T-cell (primary cell): ENCODE measurements around the gene NCBP1. TPM values are rescaled to one million over a fixed set of nuclear protein-coding genes. Genes with fewer than 3 reads are reported as not detected.

Source experiments
- ATAC-seq, 4 experiments: fragments of 200-7000 bp in 3 of 4; fragments of 150-1000 bp in 1 of 4; cut with Tn5 transposase; replicated peaks in 1 of 4; 1 replicate in 3 of 4; 2 replicates in 1 of 4; pipeline ENCODE4 v1.10.0; 2021; ENCODE audit warnings: moderate library complexity in 3 of 4, mild to moderate bottlenecking in 2 of 4, moderate number of reproducible peaks in 1 of 4
- CTCF ChIA-PET, 2 donors: fragments of 300-600 bp; sonication (Branson Sonifier 250); formaldehyde crosslinking; loops; one replicate each; lab custom pipeline; 2022; ENCODE audit warnings: antibody characterized with exemption in 2 of 2; lab: Charles Lee
- POLR2A ChIA-PET, 2 donors: fragments of 300-600 bp; sonication (Branson Sonifier 250); formaldehyde crosslinking; loops; one replicate each; lab custom pipeline; 2022; ENCODE audit warnings: antibody characterized with exemption in 2 of 2; lab: Charles Lee
- DNase-seq, 35 experiments: peaks; one replicate each; pipeline versions ENCODE4 v3.0.0 to v3.0.0-alpha.2; 2013 to 2023
- H3K27ac ChIP-seq: one replicate; pipeline ENCODE4 v1.5.1; 2013; ENCODE audit warnings: low read length
- H3K27me3 ChIP-seq, 2 experiments: replicated peaks in 1 of 2; 1 replicate in 1 of 2; 2 replicates in 1 of 2; pipeline versions ENCODE4 v1.6.1 to v1.7.0; 2013; ENCODE audit warnings: low read length in 1 of 2, mixed read lengths in 1 of 2; ENCODE audit not compliant: control insufficient read depth in 2 of 2, insufficient read depth in 2 of 2; ENCODE audit errors: extremely low read depth in 1 of 2
- H3K36me3 ChIP-seq, 2 donors: 1 replicate in 1 of 2; 2 replicates in 1 of 2; pipeline versions ENCODE4 v1.6.1 to v1.7.0; 2013; ENCODE audit warnings: low read length in 1 of 2; ENCODE audit not compliant: control insufficient read depth in 2 of 2, insufficient read depth in 1 of 2; ENCODE audit errors: extremely low read depth in 1 of 2
- H3K4me1 ChIP-seq, 2 experiments: 1 replicate in 1 of 2; 2 replicates in 1 of 2; pipeline versions ENCODE4 v1.6.1 to v1.7.0; 2013; ENCODE audit warnings: low read length in 2 of 2, mixed read lengths in 1 of 2; ENCODE audit not compliant: insufficient read depth in 2 of 2, control insufficient read depth in 1 of 2; ENCODE audit errors: extremely low read depth in 1 of 2
- H3K4me3 ChIP-seq, 2 donors: 1 replicate in 1 of 2; 2 replicates in 1 of 2; pipeline versions ENCODE4 v1.5.1 to v1.7.0; 2013; ENCODE audit warnings: mild to moderate bottlenecking in 2 of 2, low read length in 1 of 2, moderate library complexity in 1 of 2; ENCODE audit not compliant: control insufficient read depth in 1 of 2; ENCODE audit errors: extremely low read depth in 1 of 2
- H3K9me3 ChIP-seq: 2 replicates; pipeline ENCODE4 v1.7.0; 2013
- H3K27ac Mint-ChIP-seq, 2 donors: one replicate each; pipeline ENCODE4 v1.8.0; 2020 to 2021; ENCODE audit warnings: mild to moderate bottlenecking in 2 of 2, mixed read lengths in 2 of 2
- H3K27me3 Mint-ChIP-seq, 2 donors: one replicate each; pipeline ENCODE4 v1.8.0; 2021 to 2022; ENCODE audit warnings: mixed read lengths in 2 of 2
- H3K36me3 Mint-ChIP-seq: one replicate; pipeline ENCODE4 v1.8.0; 2021; ENCODE audit warnings: mixed read lengths
- H3K4me1 Mint-ChIP-seq, 3 donors: one replicate each; pipeline ENCODE4 v1.8.0; 2020 to 2022; ENCODE audit warnings: mixed read lengths in 3 of 3, mild to moderate bottlenecking in 1 of 3
- H3K4me3 Mint-ChIP-seq, 3 donors: one replicate each; pipeline ENCODE4 v1.8.0; 2020 to 2022; ENCODE audit warnings: mild to moderate bottlenecking in 3 of 3, mixed read lengths in 3 of 3, moderate library complexity in 3 of 3
- H3K9me3 Mint-ChIP-seq, 3 donors: one replicate each; pipeline ENCODE4 v1.8.0; 2020 to 2022; ENCODE audit warnings: mixed read lengths in 3 of 3
- WGBS: methylation state at CpG from one replicate; pipeline ENCODE4 v1.1.5; 2013; ENCODE audit warnings: missing lambda C conversion rate; ENCODE audit not compliant: insufficient coverage; 5-methylcytosine and 5-hydroxymethylcytosine counted together
- total RNA-seq, 35 experiments: library from RNA in 6 of 35; stranded (reverse) in 6 of 35; fragments of 120-200 nt in 1 of 35; gene quantifications; one replicate each; pipeline versions ENCODE4 v1.2.1 to v1.2.4 and lab custom pipeline; 2013 to 2026

The NCBP1 gene
- total RNA-seq, 5 donors from 2014 or later (not counting 1 experiment from before 2014, with no cell fraction given) = 31.9 to 38.7 (median 33.8) TPM

GRCh38 chr9:97694769-97695168, 61.1 kb downstream of the NCBP1 start:
- H3K4me1 Mint-ChIP-seq = peaks cover 56 to 64% (median 56%) of the 10 kb centered on the region in 3 donors

GRCh38 chr9:97695390-97695789, 61.8 kb downstream of the NCBP1 start:
- Mint-ChIP-seq H3K4me1 (peaks cover 55 to 64% (median 58%) of the 10 kb centered on the region in 3 donors), H3K27me3 (no peaks in the 10 kb centered on the region), H3K4me3 (peak overlapping the region; percentile 87 to 91 (median 90)), H3K27ac (peak overlapping the region; percentile 21 to 98), H3K9me3 (no peaks in the 10 kb centered on the region), H3K36me3 (peaks cover 12% of the 10 kb centered on the region)
- ChIA-PET POLR2A (interaction anchor here in 1 of 2 donors (1.7 to 2.9 kb wide), 2 partner anchors 62 to 227 kb away, joined by 9 to 19 read pairs; partner anchors contain the start of genes NCBP1, TRMO and TSTD2), CTCF (interaction anchor here (0.5 to 1.7 kb wide), 2 partner anchors 10 to 1253 kb away, joined by 4 to 8 read pairs; no protein-coding TSS in a partner anchor)
- Histone ChIP-seq H3K36me3 (peaks cover 3 to 11% of the 10 kb centered on the region in 2 donors), H3K9me3 (no peaks in the 10 kb centered on the region), H3K4me3 (peak overlapping the region in 1 of 2 donors; percentile 72), H3K27me3 (no peaks in the 10 kb centered on the region), H3K27ac (no peak overlapping the region), H3K4me1 (peaks cover 14 to 31% of the 10 kb centered on the region in 2 experiments)
- 100% methylated on average over 1 of the region's 3 CpGs for WGBS
- ATAC-seq (no peak), DNase-seq (no peak)

More at GRCh38 chr9:97694769-97695168, 61.1 kb downstream of the NCBP1 start:
- Mint-ChIP-seq H3K4me3 (peak overlapping the region; percentile 29 to 91 (median 46)), H3K36me3 (peaks cover 16% of the 10 kb centered on the region), H3K9me3 (no peaks in the 10 kb centered on the region), H3K27ac (peak overlapping the region; percentile 46 to 77), H3K27me3 (no peaks in the 10 kb centered on the region)
- DNase-seq (no peak), ATAC-seq (no peak)
- Histone ChIP-seq H3K27me3 (no peaks in the 10 kb centered on the region), H3K4me1 (peaks cover 14 to 31% of the 10 kb centered on the region in 2 experiments), H3K27ac (no peak overlapping the region), H3K36me3 (peaks cover 3 to 11% of the 10 kb centered on the region in 2 donors), H3K4me3 (no peak overlapping the region), H3K9me3 (no peaks in the 10 kb centered on the region)
- CTCF ChIA-PET = no interaction called here
- 100% methylated on average over 1 of the region's 7 CpGs for WGBS
- POLR2A ChIA-PET = no interaction called here

- 4% methylated on average over 4 of the region's 9 CpGs for WGBS
- Mint-ChIP-seq H3K4me3 (peak overlapping the region; percentile 87 to 91 (median 90)), H3K36me3 (peaks cover 7% of the 10 kb centered on the region), H3K4me1 (peaks cover 55 to 64% (median 58%) of the 10 kb centered on the region in 3 donors), H3K9me3 (no peaks in the 10 kb centered on the region), H3K27me3 (peaks cover 0 to 2% of the 10 kb centered on the region in 2 donors), H3K27ac (peak overlapping the region; percentile 73 to 98)
- H3K27ac ChIP-seq = peak overlapping the region; percentile 57
- ChIA-PET CTCF (interaction anchor here (0.5 to 1.7 kb wide), 5 partner anchors 9 to 1254 kb away, joined by 3 to 8 read pairs (median 3); partner anchors contain the start of genes NCBP1 (in 1 of the 2) and TSTD2 (in 1 of the 2)), POLR2A (interaction anchor here in 1 of 2 donors (0.6 to 2.9 kb wide), 3 partner anchors 63 to 226 kb away, joined by 3 to 19 read pairs (median 9); partner anchors contain the start of genes NCBP1, TRMO and TSTD2)
- H3K4me3 ChIP-seq = peak overlapping the region; percentile 72 to 73
- DNase-seq = peak in 1 of 35 experiments; percentile 24
- H3K4me1 ChIP-seq = peaks cover 14 to 31% of the 10 kb centered on the region in 2 experiments
- H3K36me3 ChIP-seq = peaks cover 3 to 5% of the 10 kb centered on the region in 2 donors
- ATAC-seq = no peak
- peaks cover 0 to 2% of the 10 kb centered on the region in 2 experiments for H3K27me3 ChIP-seq
- H3K9me3 ChIP-seq = no peaks in the 10 kb centered on the region
Measured at GRCh38 chr9:97695995-97696802, 62.6 kb downstream of the NCBP1 start.

GRCh38 chr9:97696803-97697601, 63.4 kb downstream of the NCBP1 start, which contains the start of gene XPA:
Gene XPA (minus strand): TSS chr9:97697340. CDS start chr9:97697292, 48 bp downstream.
- DNase-seq (peak; percentile 92 to 98 (median 95)), ATAC-seq (peak; percentile 92 to 96 (median 93))
- Histone ChIP-seq H3K4me1 (peaks cover 14 to 31% of the 10 kb centered on the region in 2 experiments), H3K27me3 (peaks cover 0 to 5% of the 10 kb centered on the region in 2 experiments), H3K9me3 (no peaks in the 10 kb centered on the region), H3K36me3 (no peaks in the 10 kb centered on the region), H3K27ac (peak within 1 kb of the TSS; percentile 84), H3K4me3 (peak within 1 kb of the TSS; percentile 72 to 73)
- Mint-ChIP-seq H3K4me3 (peak within 1 kb of the TSS; percentile 87 to 91 (median 90)), H3K27me3 (peaks cover 0 to 7% of the 10 kb centered on the region in 2 donors), H3K36me3 (peaks cover 6% of the 10 kb centered on the region), H3K9me3 (no peaks in the 10 kb centered on the region), H3K4me1 (peaks cover 55 to 64% (median 58%) of the 10 kb centered on the region in 3 donors), H3K27ac (peak within 1 kb of the TSS; percentile 97 to 98)
- POLR2A ChIA-PET = interaction anchor here (0.6 to 2.9 kb wide), 8 partner anchors 17 to 460 kb away, joined by 3 to 19 read pairs (median 3); partner anchors contain the start of genes NCBP1 (in 1 of the 2), TRMO (in 1 of the 2) and TSTD2 (in 1 of the 2)
- CTCF ChIA-PET = interaction anchor here in 1 of 2 donors (0.8 to 1.7 kb wide), 5 partner anchors 8 to 348 kb away, joined by 3 to 8 read pairs (median 3); partner anchors contain the start of genes NCBP1 and TSTD2
- under 1% methylated on average over 80 of the region's 82 CpGs for WGBS

GRCh38 chr9:97697837-97698236, 64.2 kb downstream of the NCBP1 start:
- Histone ChIP-seq H3K4me3 (peak overlapping the region in 1 of 2 donors; percentile 72), H3K27me3 (peaks cover 0 to 5% of the 10 kb centered on the region in 2 experiments), H3K4me1 (peaks cover 14 to 31% of the 10 kb centered on the region in 2 experiments), H3K36me3 (no peaks in the 10 kb centered on the region), H3K9me3 (no peaks in the 10 kb centered on the region), H3K27ac (peak overlapping the region; percentile 84)
- Mint-ChIP-seq H3K27ac (peak overlapping the region; percentile 97 to 98), H3K4me3 (peak overlapping the region; percentile 87 to 91 (median 90)), H3K36me3 (peaks cover 3% of the 10 kb centered on the region), H3K4me1 (peaks cover 55 to 64% (median 58%) of the 10 kb centered on the region in 3 donors), H3K27me3 (peaks cover 0 to 7% of the 10 kb centered on the region in 2 donors), H3K9me3 (no peaks in the 10 kb centered on the region)
- no peak for DNase-seq
- ChIA-PET CTCF (no interaction called here), POLR2A (interaction anchor here in 1 of 2 donors (2.9 kb wide), 1 partner anchor 65 kb away, joined by 19 read pairs; the partner anchor contains the start of genes NCBP1 and TSTD2)
- WGBS = 75% methylated on average over 1 of the region's 1 CpG
- no peak for ATAC-seq
